AG04450 (cell line): ENCODE measurements around the gene LIPC. TPM values are rescaled to one million over a fixed set of nuclear protein-coding genes. Genes with fewer than 3 reads are reported as not detected.

Source experiments
- CTCF ChIA-PET: fragments of 300-600, 350-600 bp; formaldehyde crosslinking; extraction: SDS; loops from one replicate; lab custom pipeline; 2022; ENCODE audit warnings: antibody characterized with exemption, inconsistent platforms; lab: Charles Lee
- POLR2A ChIA-PET: fragments of 350-600 bp; formaldehyde crosslinking; extraction: SDS; loops from one replicate; lab custom pipeline; 2021; ENCODE audit warnings: antibody characterized with exemption, inconsistent platforms; lab: Yijun Ruan, JAX
- DNase-seq: peaks from one replicate; pipeline ENCODE4 v3.0.0-alpha.2; 2011; ENCODE audit warnings: low read depth, low spot score
- H3K27ac ChIP-seq: one replicate; pipeline ENCODE4 v1.5.1; 2012; ENCODE audit warnings: low read depth, low read length, control low read depth
- H3K27me3 ChIP-seq: one replicate; pipeline ENCODE4 v1.6.0; 2012; ENCODE audit warnings: low read length; ENCODE audit not compliant: control insufficient read depth, insufficient read depth
- H3K4me3 ChIP-seq: 2 replicates; pipeline ENCODE4 v1.5.1; 2011; ENCODE audit warnings: mild to moderate bottlenecking, low read depth, low read length, control low read depth
- H3K9me3 ChIP-seq: 2 replicates; pipeline ENCODE4 v1.5.1; 2012; ENCODE audit warnings: low read length; ENCODE audit not compliant: control insufficient read depth, insufficient read depth
- CTCF ChIP-seq: IDR thresholded peaks from 2 replicates; pipeline ENCODE4 v1.5.1; 2011; ENCODE audit warnings: low read depth, low read length, control low read depth, inconsistent platforms
- polyA plus RNA-seq: library from polyadenylated mRNA; depleted of rRNA; stranded (reverse); fragments of >200 nt; gene quantifications from 2 replicates; pipeline ENCODE4 v1.2.3, GENCODE V29; 2011

Gene LIPC
- polyA plus RNA-seq, 1 experiment: 0.82 TPM

- POLR2A ChIA-PET: interaction anchor here (0.9 to 1.4 kb wide), 3 partner anchors 12 to 97 kb away, joined by 3 to 5 read pairs (median 3); no protein-coding TSS in a partner anchor
- Histone ChIP-seq H3K4me3 (no peak overlapping the region), H3K9me3 (no peaks in the 10 kb centered on the region), H3K27ac (no peak overlapping the region), H3K27me3 (no peaks in the 10 kb centered on the region)
- no peak for TF ChIP-seq CTCF
- no peak for DNase-seq
- CTCF ChIA-PET: interaction anchor here (0.9 to 1.1 kb wide), 2 partner anchors 10 to 188 kb away, joined by 3 read pairs; no protein-coding TSS in a partner anchor
Observed at GRCh38 chr15:58458076-58458475, 26.3 kb downstream of the LIPC start.

GRCh38 chr15:58459045-58459444 is 27.3 kb downstream of the LIPC start:
- no peak for TF ChIP-seq CTCF
- H3K4me3 ChIP-seq: no peak overlapping the region
- H3K27ac ChIP-seq: no peak overlapping the region
- no peak for DNase-seq
- ChIA-PET CTCF (interaction anchor here (0.9 kb wide), 1 partner anchor 393 kb away, joined by 4 read pairs; no protein-coding TSS in a partner anchor), POLR2A (interaction anchor here (0.6 kb wide), 1 partner anchor 131 kb away, joined by 3 read pairs; no protein-coding TSS in a partner anchor)
- no peaks in the 10 kb centered on the region for H3K27me3 ChIP-seq
- no peaks in the 10 kb centered on the region; the same call in 1 of the 2 replicates for H3K9me3 ChIP-seq

GRCh38 chr15:58459560-58459959 is 27.8 kb downstream of the LIPC start:
- Histone ChIP-seq H3K9me3 (no peaks in the 10 kb centered on the region; the same call in 1 of the 2 replicates), H3K4me3 (no peak overlapping the region), H3K27ac (no peak overlapping the region), H3K27me3 (no peaks in the 10 kb centered on the region)
- CTCF ChIA-PET: no interaction called here
- TF ChIP-seq CTCF: no peak
- no peak for DNase-seq
- POLR2A ChIA-PET: interaction anchor here (0.6 to 0.9 kb wide), 2 partner anchors 10 to 130 kb away, joined by 3 read pairs; no protein-coding TSS in a partner anchor

- H3K4me3 ChIP-seq: no peak overlapping the region
- no peak for DNase-seq
- no peak for TF ChIP-seq CTCF
- CTCF ChIA-PET: interaction anchor here (1.3 kb wide), 1 partner anchor 9 kb away, joined by 4 read pairs; no protein-coding TSS in a partner anchor
- POLR2A ChIA-PET: interaction anchor here (0.9 kb wide), 1 partner anchor 9 kb away, joined by 3 read pairs; no protein-coding TSS in a partner anchor
- no peaks in the 10 kb centered on the region for H3K27me3 ChIP-seq
- no peaks in the 10 kb centered on the region; the same call in 1 of the 2 replicates for H3K9me3 ChIP-seq
- no peak overlapping the region for H3K27ac ChIP-seq
Observed at GRCh38 chr15:58460116-58460790, 28.5 kb downstream of the LIPC start.

- ChIA-PET CTCF (interaction anchor here (1.3 kb wide), 1 partner anchor 9 kb away, joined by 4 read pairs; no protein-coding TSS in a partner anchor), POLR2A (no interaction called here)
- no peak overlapping the region for H3K27ac ChIP-seq
- H3K9me3 ChIP-seq: no peaks in the 10 kb centered on the region; the same call in 1 of the 2 replicates
- no peak for DNase-seq
- H3K27me3 ChIP-seq: no peaks in the 10 kb centered on the region
- H3K4me3 ChIP-seq: no peak overlapping the region
- TF ChIP-seq CTCF: no peak
Observed at GRCh38 chr15:58460872-58461271, 29.1 kb downstream of the LIPC start.
